A673 (cell line): Measurements from ENCODE around the gene NR4A3.

Experiments
- EZH2 ChIP-seq: fragments of 200-600 bp; sonication (generic); IDR thresholded peaks from 2 replicates; pipeline ENCODE4 v1.6.1; 2017; ENCODE audit warnings: borderline replicate concordance, low read depth, mild to moderate bottlenecking, mixed read lengths, antibody characterized with exemption, low read length; ENCODE audit not compliant: poor library complexity, severe bottlenecking
- TF ChIP-seq, protein P1 (sequence below): fragments of 300-800, 200-600 bp; sonication (generic); conservative IDR thresholded peaks from 2 replicates; pipeline ENCODE4 v1.5.1; 2017; ENCODE audit warnings: low read depth, mild to moderate bottlenecking, antibody characterized with exemption, low read length, moderate library complexity, mixed read lengths

DNA sequence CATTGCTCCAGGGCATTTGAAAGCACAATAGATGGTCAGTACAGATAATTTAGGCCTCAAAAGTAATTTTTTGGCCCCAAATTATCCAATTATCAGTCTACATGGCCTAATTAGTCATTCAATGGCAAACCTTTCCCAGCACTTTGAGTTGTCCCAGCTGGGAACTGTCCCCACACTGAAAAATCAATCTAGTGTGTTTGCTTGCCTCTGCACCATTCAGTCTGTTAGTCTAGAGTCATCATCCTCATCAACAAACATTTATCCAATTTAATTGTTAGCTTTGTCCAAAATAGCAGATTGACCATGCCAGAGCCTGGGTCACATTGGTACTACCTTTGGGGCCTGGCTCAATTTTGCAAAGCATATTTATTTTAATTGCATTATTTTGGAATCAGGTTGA, 13.9 kb downstream of the NR4A3 start:
- TF ChIP-seq, protein P1, sequence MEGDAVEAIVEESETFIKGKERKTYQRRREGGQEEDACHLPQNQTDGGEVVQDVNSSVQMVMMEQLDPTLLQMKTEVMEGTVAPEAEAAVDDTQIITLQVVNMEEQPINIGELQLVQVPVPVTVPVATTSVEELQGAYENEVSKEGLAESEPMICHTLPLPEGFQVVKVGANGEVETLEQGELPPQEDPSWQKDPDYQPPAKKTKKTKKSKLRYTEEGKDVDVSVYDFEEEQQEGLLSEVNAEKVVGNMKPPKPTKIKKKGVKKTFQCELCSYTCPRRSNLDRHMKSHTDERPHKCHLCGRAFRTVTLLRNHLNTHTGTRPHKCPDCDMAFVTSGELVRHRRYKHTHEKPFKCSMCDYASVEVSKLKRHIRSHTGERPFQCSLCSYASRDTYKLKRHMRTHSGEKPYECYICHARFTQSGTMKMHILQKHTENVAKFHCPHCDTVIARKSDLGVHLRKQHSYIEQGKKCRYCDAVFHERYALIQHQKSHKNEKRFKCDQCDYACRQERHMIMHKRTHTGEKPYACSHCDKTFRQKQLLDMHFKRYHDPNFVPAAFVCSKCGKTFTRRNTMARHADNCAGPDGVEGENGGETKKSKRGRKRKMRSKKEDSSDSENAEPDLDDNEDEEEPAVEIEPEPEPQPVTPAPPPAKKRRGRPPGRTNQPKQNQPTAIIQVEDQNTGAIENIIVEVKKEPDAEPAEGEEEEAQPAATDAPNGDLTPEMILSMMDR, result no peak
- TF ChIP-seq EZH2, result no peak
